HepG2 (cell line): Measurements from ENCODE around the gene EYA2. TPM values are rescaled to one million over a fixed set of nuclear protein-coding genes. Genes with fewer than 3 reads are reported as not detected.

ENCODE experiments used
- ATAC-seq: fragments of 200-7000 bp; cut with Tn5 transposase; 3 replicates; pipeline ENCODE4 v1.9.1; 2020; ENCODE audit warnings: mild to moderate bottlenecking, moderate library complexity
- BruUV-seq: library from RNA; stranded (reverse); fragments of 400-500 nt; replicated peaks from 2 replicates; lab custom pipeline; 2021; lab: Mats Ljungman, UMichigan
- CTCF ChIA-PET: fragments of 300-600 bp; formaldehyde crosslinking; extraction: SDS; loops from one replicate; lab custom pipeline; 2021; ENCODE audit warnings: low total read pairs, inconsistent platforms, low intra/inter-chr PET ratio; lab: Yijun Ruan, JAX
- POLR2A ChIA-PET: fragments of 350-600 bp; sonication (Branson Sonifier 250); formaldehyde crosslinking; loops from one replicate; lab custom pipeline; 2020; ENCODE audit warnings: antibody characterized with exemption, inconsistent platforms; lab: Yijun Ruan, JAX
- DNase-seq: peaks from one replicate; pipeline ENCODE4 v3.0.0-alpha.2; 2015; ENCODE audit warnings: low spot score
- FAIRE-seq: peaks from 3 replicates; lab custom pipeline; 2011; peaks lifted over from hg19 to GRCh38; lab: Jason Lieb, UNC
- H2AFZ ChIP-seq: one replicate; pipeline ENCODE4 v1.6.1; 2011; ENCODE audit warnings: low read length, inconsistent platforms
- H3K27ac ChIP-seq: fragments of 300-600 bp; 3 replicates; pipeline ENCODE4 v1.8.0; 2011; ENCODE audit warnings: mixed run types, mild to moderate bottlenecking, mixed read lengths, low read length, inconsistent platforms; ENCODE audit not compliant: insufficient read depth; ENCODE audit errors: extremely low read length
- H3K27me3 ChIP-seq, 2 experiments: fragments of 200-600 bp in 1 of 2; 2 replicates in 1 of 2; 3 replicates in 1 of 2; pipeline versions ENCODE4 v1.6.0 to v1.8.0; 2011; ENCODE audit warnings: low read length in 2 of 2, mild to moderate bottlenecking in 2 of 2, moderate library complexity in 2 of 2, inconsistent platforms in 1 of 2; ENCODE audit not compliant: insufficient read depth in 2 of 2, control insufficient read depth in 1 of 2
- H3K36me3 ChIP-seq, 2 experiments: fragments of 200-600 bp in 1 of 2; replicated peaks in 1 of 2; 2 replicates in 1 of 2; 3 replicates in 1 of 2; pipeline versions ENCODE4 v1.5.1 to v1.8.0; 2011; ENCODE audit warnings: low read length in 2 of 2, inconsistent platforms in 1 of 2; ENCODE audit not compliant: insufficient read depth in 2 of 2, control insufficient read depth in 1 of 2
- H3K4me1 ChIP-seq: 2 replicates; pipeline ENCODE4 v1.5.1; 2012; ENCODE audit warnings: low read length, inconsistent platforms; ENCODE audit not compliant: insufficient read depth
- H3K4me2 ChIP-seq: 2 replicates; pipeline ENCODE4 v1.6.0; 2011; ENCODE audit warnings: low read depth, low read length, inconsistent platforms
- H3K4me3 ChIP-seq, 3 experiments: fragments of 200-600 bp in 1 of 3; sonication (generic), shearing (Covaris generic) in 1 of 3; replicated peaks in 1 of 3; 2 replicates each; pipeline ENCODE4 v1.5.1; 2011 to 2016; ENCODE audit warnings: low read length in 3 of 3, inconsistent platforms in 2 of 3, low read depth in 2 of 3, mild to moderate bottlenecking in 2 of 3, control low read depth in 1 of 3, mixed read lengths in 1 of 3; ENCODE audit not compliant: insufficient read depth in 1 of 3
- H3K79me2 ChIP-seq: one replicate; pipeline ENCODE4 v1.6.1; 2011; ENCODE audit warnings: low read length, inconsistent platforms; ENCODE audit not compliant: insufficient read depth
- H3K9ac ChIP-seq: 2 replicates; pipeline ENCODE4 v1.6.0; 2011; ENCODE audit warnings: mild to moderate bottlenecking, low read depth, low read length, inconsistent platforms; ENCODE audit not compliant: insufficient read depth
- H3K9me3 ChIP-seq: 2 replicates; pipeline ENCODE4 v1.5.1; 2012; ENCODE audit warnings: mild to moderate bottlenecking, low read length
- H4K20me1 ChIP-seq: 2 replicates; pipeline ENCODE4 v1.6.0; 2011; ENCODE audit warnings: inconsistent platforms, mild to moderate bottlenecking, low read length, moderate library complexity; ENCODE audit not compliant: insufficient read depth
- BHLHE40 ChIP-seq: IDR thresholded peaks from 2 replicates; pipeline ENCODE4 v1.6.1; 2011; ENCODE audit warnings: low read length, improper control_type of control experiment
- FOXA3 ChIP-seq: IDR thresholded peaks from 2 replicates; pipeline ENCODE4 v1.6.1; 2016; ENCODE audit warnings: missing genetic modification reagents, missing compliant biosample characterization
- HCFC1 ChIP-seq: fragments of 150-350 bp; IDR thresholded peaks from 2 replicates; pipeline ENCODE4 v1.6.1; 2014; ENCODE audit warnings: low read depth, low read length
- MIER3 ChIP-seq: IDR thresholded peaks from 2 replicates; pipeline ENCODE4 v1.6.1; 2016; ENCODE audit warnings: missing compliant biosample characterization, borderline replicate concordance
- MXD4 ChIP-seq: IDR thresholded peaks from 2 replicates; pipeline ENCODE4 v1.6.1; 2016; ENCODE audit warnings: mild to moderate bottlenecking, missing biosample characterization, missing genetic modification reagents
- MYC ChIP-seq: sonication (generic); formaldehyde crosslinking; IDR thresholded peaks from 2 replicates; pipeline ENCODE4 v1.9.0; 2021; ENCODE audit warnings: missing genetic modification reagents, borderline replicate concordance
- NCOR1 ChIP-seq: fragments of 200-600 bp; sonication (generic); IDR thresholded peaks from 2 replicates; pipeline ENCODE4 v1.7.0; 2017; ENCODE audit warnings: antibody characterized with exemption, low read length, borderline replicate concordance
- NFKB2 ChIP-seq: sonication (generic); formaldehyde crosslinking; IDR thresholded peaks from 2 replicates; pipeline ENCODE4 v1.4.0; 2020; ENCODE audit warnings: missing genetic modification reagents, borderline replicate concordance
- NR1H2 ChIP-seq: sonication (generic); formaldehyde crosslinking; IDR thresholded peaks from 2 replicates; pipeline ENCODE4 v1.8.1; 2022; ENCODE audit warnings: low read depth, missing genetic modification reagents, borderline replicate concordance
- SAP130 ChIP-seq: IDR thresholded peaks from 2 replicates; pipeline ENCODE4 v1.6.1; 2016; ENCODE audit warnings: low read depth
- WIZ ChIP-seq: sonication (generic); formaldehyde crosslinking; IDR thresholded peaks from 2 replicates; pipeline ENCODE4 v1.5.1; 2020; ENCODE audit warnings: mild to moderate bottlenecking, missing genetic modification reagents
- ZBTB38 ChIP-seq: sonication (generic); formaldehyde crosslinking; IDR thresholded peaks from 2 replicates; pipeline ENCODE4 v1.5.1; 2020; ENCODE audit warnings: mild to moderate bottlenecking, missing genetic modification reagents
- ZNF124 ChIP-seq: sonication (generic); formaldehyde crosslinking; IDR thresholded peaks from 2 replicates; pipeline ENCODE4 v1.4.0; 2020; ENCODE audit warnings: missing genetic modification reagents
- ZNF326 ChIP-seq: sonication (generic); formaldehyde crosslinking; IDR thresholded peaks from 2 replicates; pipeline ENCODE4 v1.4.0; 2020; ENCODE audit warnings: missing genetic modification reagents, borderline replicate concordance
- ZNF616 ChIP-seq: sonication (generic); formaldehyde crosslinking; IDR thresholded peaks from 2 replicates; pipeline ENCODE4 v1.5.0; 2020; ENCODE audit warnings: low read depth, mild to moderate bottlenecking, missing genetic modification reagents
- ZNF672 ChIP-seq: sonication (generic); formaldehyde crosslinking; IDR thresholded peaks from 2 replicates; pipeline ENCODE4 v1.8.1; 2022; ENCODE audit warnings: missing genetic modification reagents
- WGBS: methylation state at CpG from one replicate; pipeline ENCODE4 v1.1.6; 2017; ENCODE audit warnings: low lambda C conversion rate; 5-methylcytosine and 5-hydroxymethylcytosine counted together
- in situ Hi-C: cut with HindIII; loops from 2 replicates; pipeline ENCODE4 v1.10.0; 2017; ENCODE audit warnings: low pct_unique_long_range_greater_than_20kb; ENCODE audit not compliant: extremely low pct_ligation_motif_present
- intact Hi-C: fragments of 100-400 bp; cut with micrococcal nuclease; formaldehyde crosslinking; loops from one replicate; pipeline ENCODE4 v1.10.0; 2022; ENCODE audit not compliant: unreplicated experiment
- polyA plus RNA-seq, 8 experiments: library from polyadenylated mRNA; depleted of rRNA in 3 of 8; stranded (reverse) in 7 of 8; unstranded in 1 of 8; fragments of >200 nt; fragmentation: Illumina TruSeq in 4 of 8; extraction: Trizol in 4 of 8; gene quantifications; 2 replicates each; pipeline versions ENCODE4 v1.2.1 to v1.2.3, GENCODE V29; 2011 to 2016; ENCODE audit warnings: low read depth in 4 of 8, missing spikeins in 1 of 8, mixed read lengths in 1 of 8; ENCODE audit not compliant: insufficient read depth in 1 of 8
- total RNA-seq, 5 experiments: library from RNA; depleted of rRNA; stranded (reverse); fragments of >200 nt; fragmentation: Illumina TruSeq; extraction: Trizol; gene quantifications; 2 replicates each; pipeline ENCODE4 v1.2.3, GENCODE V29; 2016; ENCODE audit warnings: low read depth in 1 of 5
- TF ChIP-seq, protein P1 (sequence below): sonication (generic); formaldehyde crosslinking; IDR thresholded peaks from 2 replicates; pipeline ENCODE4 v1.8.1; 2023; ENCODE audit warnings: mild to moderate bottlenecking, inconsistent platforms, moderate library complexity, missing genetic modification reagents, borderline replicate concordance
- TF ChIP-seq, protein P2 (sequence below): sonication (generic); formaldehyde crosslinking; IDR thresholded peaks from 2 replicates; pipeline ENCODE4 v1.5.0; 2020; ENCODE audit warnings: missing genetic modification reagents
- TF ChIP-seq, protein P3 (sequence below): sonication (generic); formaldehyde crosslinking; IDR thresholded peaks from 2 replicates; pipeline ENCODE4 v1.4.0; 2020; ENCODE audit warnings: missing genetic modification reagents
- TF ChIP-seq, protein P4 (sequence below): IDR thresholded peaks from 2 replicates; pipeline ENCODE4 v1.6.1; 2016; ENCODE audit warnings: mild to moderate bottlenecking

The EYA2 gene
- total and polyA plus RNA-seq, 2 of the 13 experiments (the other 11 are each of a cell fraction or from before 2014, with no cell fraction given), result not detected

DNA sequence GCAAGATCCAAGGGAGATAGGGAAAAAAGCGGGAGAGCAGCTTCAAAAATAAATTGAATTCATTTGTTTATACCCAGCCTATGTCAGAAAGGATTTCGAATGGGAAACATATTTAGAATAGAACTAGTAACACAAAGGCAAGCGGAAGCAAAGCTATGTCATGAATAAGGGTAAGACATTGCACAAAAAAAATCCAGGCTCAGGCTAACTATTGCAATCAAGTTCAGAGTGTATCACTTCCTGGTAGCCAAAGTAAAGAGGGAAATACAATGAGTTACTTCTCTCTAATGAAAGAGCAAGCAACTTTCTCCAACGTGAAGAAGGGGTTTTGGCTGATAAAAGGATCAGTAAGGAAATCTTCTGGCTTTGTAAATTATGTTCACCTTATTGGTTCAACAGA, 249.0 kb downstream of the EYA2 start:
- Histone ChIP-seq H3K27ac (no peak overlapping the region), H3K4me3 (no peak overlapping the region), H4K20me1 (no peaks in the 10 kb centered on the region), H2AFZ (no peak overlapping the region), H3K4me2 (no peak overlapping the region), H3K36me3 (no peaks in the 10 kb centered on the region), H3K79me2 (no peaks in the 10 kb centered on the region), H3K27me3 (peaks cover 0 to 6% of the 10 kb centered on the region in 2 experiments; a peak in 1 of 5 replicates), H3K4me1 (peaks cover 24% of the 10 kb centered on the region), H3K9me3 (0 out of 2 replicates have a peak, but pooled peaks cover 5% of the 10 kb centered on the region), H3K9ac (no peak overlapping the region)
- no TSS peak for BruUV-seq
- no peak for TF ChIP-seq HCFC1
- TF ChIP-seq, protein P1, sequence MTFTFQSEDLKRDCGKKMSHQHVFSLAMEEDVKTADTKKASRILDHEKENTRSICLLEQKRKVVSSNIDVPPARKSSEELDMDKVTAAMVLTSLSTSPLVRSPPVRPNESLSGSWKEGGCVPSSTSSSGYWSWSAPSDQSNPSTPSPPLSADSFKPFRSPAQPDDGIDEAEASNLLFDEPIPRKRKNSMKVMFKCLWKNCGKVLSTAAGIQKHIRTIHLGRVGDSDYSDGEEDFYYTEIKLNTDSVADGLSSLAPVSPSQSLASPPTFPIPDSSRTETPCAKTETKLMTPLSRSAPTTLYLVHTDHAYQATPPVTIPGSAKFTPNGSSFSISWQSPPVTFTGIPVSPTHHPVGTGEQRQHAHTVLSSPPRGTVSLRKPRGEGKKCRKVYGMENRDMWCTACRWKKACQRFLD (CRISPR knock-in tag), result no peak
- no peak for TF ChIP-seq NR1H2
- TF ChIP-seq, protein P2, sequence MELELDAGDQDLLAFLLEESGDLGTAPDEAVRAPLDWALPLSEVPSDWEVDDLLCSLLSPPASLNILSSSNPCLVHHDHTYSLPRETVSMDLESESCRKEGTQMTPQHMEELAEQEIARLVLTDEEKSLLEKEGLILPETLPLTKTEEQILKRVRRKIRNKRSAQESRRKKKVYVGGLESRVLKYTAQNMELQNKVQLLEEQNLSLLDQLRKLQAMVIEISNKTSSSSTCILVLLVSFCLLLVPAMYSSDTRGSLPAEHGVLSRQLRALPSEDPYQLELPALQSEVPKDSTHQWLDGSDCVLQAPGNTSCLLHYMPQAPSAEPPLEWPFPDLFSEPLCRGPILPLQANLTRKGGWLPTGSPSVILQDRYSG, result no peak
- no peak for TF ChIP-seq MIER3 (CRISPR knock-in tag)
- no peak for TF ChIP-seq NFKB2 (CRISPR knock-in tag)
- no peak for TF ChIP-seq MXD4
- TF ChIP-seq ZBTB38 (CRISPR knock-in tag), result no peak
- TF ChIP-seq, protein P3, sequence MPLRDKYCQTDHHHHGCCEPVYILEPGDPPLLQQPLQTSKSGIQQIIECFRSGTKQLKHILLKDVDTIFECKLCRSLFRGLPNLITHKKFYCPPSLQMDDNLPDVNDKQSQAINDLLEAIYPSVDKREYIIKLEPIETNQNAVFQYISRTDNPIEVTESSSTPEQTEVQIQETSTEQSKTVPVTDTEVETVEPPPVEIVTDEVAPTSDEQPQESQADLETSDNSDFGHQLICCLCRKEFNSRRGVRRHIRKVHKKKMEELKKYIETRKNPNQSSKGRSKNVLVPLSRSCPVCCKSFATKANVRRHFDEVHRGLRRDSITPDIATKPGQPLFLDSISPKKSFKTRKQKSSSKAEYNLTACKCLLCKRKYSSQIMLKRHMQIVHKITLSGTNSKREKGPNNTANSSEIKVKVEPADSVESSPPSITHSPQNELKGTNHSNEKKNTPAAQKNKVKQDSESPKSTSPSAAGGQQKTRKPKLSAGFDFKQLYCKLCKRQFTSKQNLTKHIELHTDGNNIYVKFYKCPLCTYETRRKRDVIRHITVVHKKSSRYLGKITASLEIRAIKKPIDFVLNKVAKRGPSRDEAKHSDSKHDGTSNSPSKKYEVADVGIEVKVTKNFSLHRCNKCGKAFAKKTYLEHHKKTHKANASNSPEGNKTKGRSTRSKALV, result no peak
- TF ChIP-seq FOXA3 (CRISPR knock-in tag), result no peak
- TF ChIP-seq ZNF326 (CRISPR knock-in tag), result no peak
- no peak for TF ChIP-seq BHLHE40
- no peak for TF ChIP-seq ZNF672
- no peak for TF ChIP-seq ZNF124 (CRISPR knock-in tag)
- no peak for TF ChIP-seq MYC (CRISPR knock-in tag)
- no peak for TF ChIP-seq WIZ (CRISPR knock-in tag)
- TF ChIP-seq, protein P4, sequence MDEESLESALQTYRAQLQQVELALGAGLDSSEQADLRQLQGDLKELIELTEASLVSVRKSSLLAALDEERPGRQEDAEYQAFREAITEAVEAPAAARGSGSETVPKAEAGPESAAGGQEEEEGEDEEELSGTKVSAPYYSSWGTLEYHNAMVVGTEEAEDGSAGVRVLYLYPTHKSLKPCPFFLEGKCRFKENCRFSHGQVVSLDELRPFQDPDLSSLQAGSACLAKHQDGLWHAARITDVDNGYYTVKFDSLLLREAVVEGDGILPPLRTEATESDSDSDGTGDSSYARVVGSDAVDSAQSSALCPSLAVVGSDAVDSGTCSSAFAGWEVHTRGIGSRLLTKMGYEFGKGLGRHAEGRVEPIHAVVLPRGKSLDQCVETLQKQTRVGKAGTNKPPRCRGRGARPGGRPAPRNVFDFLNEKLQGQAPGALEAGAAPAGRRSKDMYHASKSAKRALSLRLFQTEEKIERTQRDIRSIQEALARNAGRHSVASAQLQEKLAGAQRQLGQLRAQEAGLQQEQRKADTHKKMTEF (CRISPR knock-in tag), result no peak
- no peak for TF ChIP-seq ZNF616
- TF ChIP-seq NCOR1, result no peak
- TF ChIP-seq SAP130 (CRISPR knock-in tag), result no peak
- no peak for FAIRE-seq
- in situ Hi-C loops (no loop called here), intact Hi-C loops (no loop called here)
- ChIA-PET POLR2A (no interaction called here), CTCF (no interaction called here)
- DNase-seq, result no peak
- WGBS, result 25% methylated on average over 4 of the region's 4 CpGs
- ATAC-seq, result no peak
